Aorta (tissue), 5 donors: Measurements from ENCODE around the gene DAPK1. TPM values are rescaled to one million over a fixed set of nuclear protein-coding genes. Genes with fewer than 3 reads are reported as not detected.
A peak's percentile ranks its signal among the peaks of the same experiment; 100 is the strongest.

ENCODE experiments used
- ATAC-seq: fragments of 200-7000 bp; cut with Tn5 transposase; one replicate; pipeline ENCODE4 v1.9.1; 2022; ENCODE audit warnings: moderate library complexity; ENCODE audit not compliant: low FRiP score
- DNase-seq, 2 donors: peaks; one replicate each; pipeline ENCODE4 v3.0.0-alpha.2; 2020
- H3K27ac ChIP-seq, 2 donors: one replicate each; pipeline ENCODE4 v1.5.1; 2013; ENCODE audit warnings: low read length in 2 of 2, mild to moderate bottlenecking in 2 of 2, moderate library complexity in 2 of 2, control low read depth in 1 of 2, inconsistent platforms in 1 of 2, low read depth in 1 of 2
- H3K27me3 ChIP-seq, 2 donors: one replicate each; pipeline ENCODE4 v1.6.1; 2013; ENCODE audit warnings: control low read depth in 1 of 2, low read length in 1 of 2, mild to moderate bottlenecking in 1 of 2, moderate library complexity in 1 of 2; ENCODE audit not compliant: insufficient read depth in 2 of 2, control insufficient read depth in 1 of 2
- H3K36me3 ChIP-seq, 2 donors: one replicate each; pipeline ENCODE4 v1.6.1; 2013; ENCODE audit warnings: control low read depth in 1 of 2, low read length in 1 of 2, mild to moderate bottlenecking in 1 of 2; ENCODE audit not compliant: insufficient read depth in 2 of 2, control insufficient read depth in 1 of 2
- H3K4me1 ChIP-seq, 2 donors: one replicate each; pipeline ENCODE4 v1.6.1; 2013; ENCODE audit warnings: low read length in 2 of 2, control low read depth in 1 of 2, mild to moderate bottlenecking in 1 of 2, moderate library complexity in 1 of 2; ENCODE audit not compliant: insufficient read depth in 2 of 2, control insufficient read depth in 1 of 2
- H3K4me3 ChIP-seq, 2 donors: one replicate each; pipeline ENCODE4 v1.5.1; 2013; ENCODE audit warnings: low read length in 2 of 2, control low read depth in 1 of 2, mild to moderate bottlenecking in 1 of 2
- H3K9me3 ChIP-seq: one replicate; pipeline ENCODE4 v1.6.1; 2013; ENCODE audit warnings: mild to moderate bottlenecking, low read length; ENCODE audit not compliant: control insufficient read depth
- WGBS, 2 donors: extraction: QIAGEN DNeasy Blood & Tissue Kit; methylation state at CpG; one replicate each; pipeline ENCODE4 v1.1.7; 2013; 5-methylcytosine and 5-hydroxymethylcytosine counted together
- intact Hi-C, 2 donors: fragments of 100-400 bp; cut with DNase I; formaldehyde crosslinking; loops; one replicate each; pipeline versions ENCODE4 v1.14.2 to v1.15.0; 2022
- polyA plus RNA-seq, 2 donors: library from polyadenylated mRNA; stranded (reverse); fragments of 200-250 nt; gene quantifications; one replicate each; pipeline ENCODE4 v1.2.3, GENCODE V29; 2013
- total RNA-seq, 2 donors: library from RNA; stranded (reverse); fragmentation: NEBNext Ultra II Directional; extraction: Animal tissue kit (Norgen Biotek cat#: 25700); gene quantifications; one replicate each; pipeline ENCODE4 v1.2.1, GENCODE V29; 2021
- donor health status: healthy with polysubstance abuse.
- donor health status: Bipolar disorder and iron deficiency.
- donor health status: DM: no; HTN: no; CAD: no.
- donor health status: DM: no; HTN: no; CAD: no.
- donor health status: DM: yes; HTN: yes; CAD: no.

Gene DAPK1
- total and polyA plus RNA-seq, 4 donors: 6.5 to 41.7 (median 21.7) TPM

- intact Hi-C loops: no loop called here
- no peak for ATAC-seq
- WGBS, 2 donors: 92 to 94% methylated on average over 18 of the region's 18 CpGs
- H3K4me3 ChIP-seq: no peak overlapping the region
- peaks cover 3% of the 10 kb centered on the region for H3K9me3 ChIP-seq
- no peaks in the 10 kb centered on the region for H3K36me3 ChIP-seq
- no peak for DNase-seq
- H3K4me1 ChIP-seq: no peaks in the 10 kb centered on the region
- no peaks in the 10 kb centered on the region for H3K27me3 ChIP-seq
- no peak overlapping the region for H3K27ac ChIP-seq
Observed at GRCh38 chr9:87670572-87671264, 173.1 kb downstream of the DAPK1 start.

- 93 to 96% methylated on average over 6 of the region's 6 CpGs for WGBS, 2 donors
- Histone ChIP-seq H3K27ac (no peak overlapping the region), H3K36me3 (no peaks in the 10 kb centered on the region), H3K4me3 (no peak overlapping the region), H3K4me1 (no peaks in the 10 kb centered on the region), H3K27me3 (no peaks in the 10 kb centered on the region), H3K9me3 (peaks cover 3% of the 10 kb centered on the region)
- ATAC-seq: no peak
- intact Hi-C loops: no loop called here
- DNase-seq: no peak
Observed at GRCh38 chr9:87671478-87671877, 173.8 kb downstream of the DAPK1 start.

- no peaks in the 10 kb centered on the region for H3K36me3 ChIP-seq
Observed at GRCh38 chr9:87671925-87672324, 174.3 kb downstream of the DAPK1 start.

GRCh38 chr9:87672586-87672985, 174.9 kb downstream of the DAPK1 start:
- 95% methylated on average over 8 of the region's 8 CpGs for WGBS, 2 donors
- DNase-seq (no peak), ATAC-seq (no peak)
- Histone ChIP-seq H3K27ac (no peak overlapping the region), H3K4me1 (no peaks in the 10 kb centered on the region), H3K4me3 (no peak overlapping the region), H3K27me3 (no peaks in the 10 kb centered on the region), H3K9me3 (no peaks in the 10 kb centered on the region), H3K36me3 (no peaks in the 10 kb centered on the region)
- intact Hi-C loops: no loop called here

More at GRCh38 chr9:87671925-87672324, 174.3 kb downstream of the DAPK1 start:
- WGBS, 2 donors: 85 to 87% methylated on average over 9 of the region's 9 CpGs
- DNase-seq: no peak
- no peak overlapping the region for H3K4me3 ChIP-seq
- no peak overlapping the region for H3K27ac ChIP-seq
- no peaks in the 10 kb centered on the region for H3K27me3 ChIP-seq
- H3K4me1 ChIP-seq: no peaks in the 10 kb centered on the region
- peaks cover 3% of the 10 kb centered on the region for H3K9me3 ChIP-seq
- intact Hi-C loops: no loop called here
- ATAC-seq: no peak

- H3K27me3 ChIP-seq: no peaks in the 10 kb centered on the region
- 88 to 90% methylated on average over 9 of the region's 9 CpGs for WGBS, 2 donors
- no peaks in the 10 kb centered on the region for H3K9me3 ChIP-seq
- no peak overlapping the region for H3K4me3 ChIP-seq
- no peak for DNase-seq
- no peaks in the 10 kb centered on the region for H3K36me3 ChIP-seq
- no peak for ATAC-seq
- no peaks in the 10 kb centered on the region for H3K4me1 ChIP-seq
- intact Hi-C loops: no loop called here
- H3K27ac ChIP-seq: no peak overlapping the region
Observed at GRCh38 chr9:87673446-87674120, 175.9 kb downstream of the DAPK1 start.

GRCh38 chr9:87674565-87675299, 177.1 kb downstream of the DAPK1 start:
- WGBS, 2 donors: 85 to 87% methylated on average over 6 of the region's 6 CpGs
- no peak overlapping the region for H3K27ac ChIP-seq
- DNase-seq: no peak

GRCh38 chr9:87675906-87676515, 178.3 kb downstream of the DAPK1 start:
- intact Hi-C loops: no loop called here
- Histone ChIP-seq H3K27me3 (no peaks in the 10 kb centered on the region), H3K9me3 (no peaks in the 10 kb centered on the region), H3K4me3 (no peak overlapping the region), H3K4me1 (no peaks in the 10 kb centered on the region), H3K36me3 (no peaks in the 10 kb centered on the region), H3K27ac (no peak overlapping the region)
- ATAC-seq (no peak), DNase-seq (no peak)
- 84 to 90% methylated on average over 14 of the region's 14 CpGs for WGBS, 2 donors

More at GRCh38 chr9:87674565-87675299, 177.1 kb downstream of the DAPK1 start:
- no peak overlapping the region for H3K4me3 ChIP-seq
- H3K4me1 ChIP-seq: no peaks in the 10 kb centered on the region
- H3K9me3 ChIP-seq: no peaks in the 10 kb centered on the region
- intact Hi-C loops: no loop called here
- H3K36me3 ChIP-seq: no peaks in the 10 kb centered on the region
- H3K27me3 ChIP-seq: no peaks in the 10 kb centered on the region
- ATAC-seq: no peak

GRCh38 chr9:87676976-87677775, 179.5 kb downstream of the DAPK1 start:
- ATAC-seq: no peak
- Histone ChIP-seq H3K27me3 (no peaks in the 10 kb centered on the region), H3K27ac (no peak overlapping the region), H3K4me3 (no peak overlapping the region), H3K9me3 (no peaks in the 10 kb centered on the region), H3K4me1 (no peaks in the 10 kb centered on the region), H3K36me3 (no peaks in the 10 kb centered on the region)
- WGBS, 2 donors: 79 to 82% methylated on average over 14 of the region's 14 CpGs
- intact Hi-C loops: no loop called here
- peak in 1 of 2 donors; percentile 77 for DNase-seq
